GM23338 (cell line): Measurements from ENCODE around the gene KBTBD6.

Source experiments
- CREB1 ChIP-seq: fragments of 250-450 bp; sonication (Bioruptor Pico); IDR thresholded peaks from 2 replicates; pipeline ENCODE4 v1.5.0; 2020; ENCODE audit warnings: low read depth, mild to moderate bottlenecking, moderate library complexity
- CTCF ChIP-seq, 2 experiments: fragments of 200-600 bp in 1 of 2; sonication (generic) in 1 of 2; conservative IDR thresholded peaks; 2 replicates each; pipeline versions ENCODE4 v1.5.1 to v1.6.1; 2016 to 2017; ENCODE audit warnings: antibody characterized with exemption in 2 of 2, low read depth in 2 of 2, mild to moderate bottlenecking in 2 of 2, moderate library complexity in 1 of 2
- ETS1 ChIP-seq: IDR thresholded peaks from 2 replicates; pipeline ENCODE4 v1.6.1; 2016; ENCODE audit warnings: antibody characterized with exemption
- EZH2 ChIP-seq: fragments of 200-600 bp; sonication (generic); IDR thresholded peaks from one replicate; pipeline ENCODE4 v1.8.0; 2017; ENCODE audit warnings: antibody characterized with exemption, mild to moderate bottlenecking, low read depth; ENCODE audit not compliant: unreplicated experiment
- NANOG ChIP-seq: IDR thresholded peaks from 2 replicates; pipeline ENCODE4 v1.6.1; 2016; ENCODE audit warnings: antibody characterized with exemption, borderline replicate concordance
- POLR2AphosphoS5 ChIP-seq: IDR thresholded peaks from 2 replicates; pipeline ENCODE4 v1.6.1; 2016; ENCODE audit warnings: antibody characterized with exemption, low read depth
- REST ChIP-seq: IDR thresholded peaks from one replicate; pipeline ENCODE4 v1.6.1; 2018; ENCODE audit warnings: antibody characterized with exemption; ENCODE audit not compliant: unreplicated experiment

GRCh38 chr13:41107584-41108014, 25.0 kb downstream of the KBTBD6 start:
- no peak for TF ChIP-seq POLR2AphosphoS5
- no peak for TF ChIP-seq ETS1
- TF ChIP-seq CTCF (conservative IDR thresholded peaks at IDR 0.05; ENCODE audit: low read depth in 2 of 2): no peak
- no peak for TF ChIP-seq EZH2
- TF ChIP-seq REST: no peak
- no peak for TF ChIP-seq CREB1
- TF ChIP-seq NANOG: no peak
